ENCODE measurements around the gene SBNO2.

DNA sequence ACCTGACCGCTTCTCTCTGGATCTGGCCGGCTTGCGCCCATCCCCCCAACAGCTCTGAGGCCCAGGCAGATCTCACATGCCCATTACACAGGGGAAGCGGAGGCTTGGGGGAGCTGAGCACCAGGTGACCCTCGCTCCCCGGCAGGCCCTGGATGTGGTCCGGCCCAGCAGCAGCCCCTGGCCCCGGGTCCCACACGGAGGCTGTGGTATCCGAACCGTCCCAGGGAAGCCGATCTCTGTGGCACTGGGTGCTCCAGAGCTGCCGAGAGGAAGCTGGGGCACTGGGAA lies 27.7 kb downstream of the SBNO2 start:
- TF ChIP-seq, protein P1, sequence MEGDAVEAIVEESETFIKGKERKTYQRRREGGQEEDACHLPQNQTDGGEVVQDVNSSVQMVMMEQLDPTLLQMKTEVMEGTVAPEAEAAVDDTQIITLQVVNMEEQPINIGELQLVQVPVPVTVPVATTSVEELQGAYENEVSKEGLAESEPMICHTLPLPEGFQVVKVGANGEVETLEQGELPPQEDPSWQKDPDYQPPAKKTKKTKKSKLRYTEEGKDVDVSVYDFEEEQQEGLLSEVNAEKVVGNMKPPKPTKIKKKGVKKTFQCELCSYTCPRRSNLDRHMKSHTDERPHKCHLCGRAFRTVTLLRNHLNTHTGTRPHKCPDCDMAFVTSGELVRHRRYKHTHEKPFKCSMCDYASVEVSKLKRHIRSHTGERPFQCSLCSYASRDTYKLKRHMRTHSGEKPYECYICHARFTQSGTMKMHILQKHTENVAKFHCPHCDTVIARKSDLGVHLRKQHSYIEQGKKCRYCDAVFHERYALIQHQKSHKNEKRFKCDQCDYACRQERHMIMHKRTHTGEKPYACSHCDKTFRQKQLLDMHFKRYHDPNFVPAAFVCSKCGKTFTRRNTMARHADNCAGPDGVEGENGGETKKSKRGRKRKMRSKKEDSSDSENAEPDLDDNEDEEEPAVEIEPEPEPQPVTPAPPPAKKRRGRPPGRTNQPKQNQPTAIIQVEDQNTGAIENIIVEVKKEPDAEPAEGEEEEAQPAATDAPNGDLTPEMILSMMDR (conservative IDR thresholded peaks at IDR 0.05; ENCODE audit: low read depth in 2 of 2), result no peak
- no peak for TF ChIP-seq EZH2phosphoT487 (IDR thresholded peaks at IDR 0.05; ENCODE audit: unreplicated experiment)

Measured in GM23338 (cell line).